Skeletal muscle tissue (tissue), 4 donors: ENCODE results near the gene FBXO9. TPM values are rescaled to one million over a fixed set of nuclear protein-coding genes. Genes with fewer than 3 reads are reported as not detected.

Experiments used
- H3K27ac ChIP-seq: one replicate; pipeline ENCODE4 v1.7.0; 2013; ENCODE audit warnings: mild to moderate bottlenecking, low read depth, low read length, inconsistent platforms
- H3K27me3 ChIP-seq, 3 donors: one replicate each; pipeline ENCODE4 v1.7.0; 2013; ENCODE audit warnings: low read length in 3 of 3; ENCODE audit not compliant: control insufficient read depth in 3 of 3, insufficient read depth in 3 of 3
- H3K36me3 ChIP-seq, 3 donors: one replicate each; pipeline ENCODE4 v1.7.0; 2013; ENCODE audit warnings: low read length in 3 of 3; ENCODE audit not compliant: control insufficient read depth in 3 of 3, insufficient read depth in 3 of 3
- H3K4me1 ChIP-seq, 3 donors: one replicate each; pipeline ENCODE4 v1.7.0; 2013; ENCODE audit warnings: low read length in 3 of 3, mild to moderate bottlenecking in 3 of 3; ENCODE audit not compliant: control insufficient read depth in 3 of 3, insufficient read depth in 3 of 3
- H3K4me3 ChIP-seq, 3 donors: one replicate each; pipeline ENCODE4 v1.7.0; 2013; ENCODE audit warnings: low read length in 3 of 3
- H3K9ac ChIP-seq, 3 donors: one replicate each; pipeline ENCODE4 v1.7.0; 2013; ENCODE audit warnings: low read length in 3 of 3, mild to moderate bottlenecking in 3 of 3, moderate library complexity in 2 of 3, low read depth in 1 of 3
- H3K9me3 ChIP-seq, 3 donors: one replicate each; pipeline ENCODE4 v1.7.0; 2013; ENCODE audit warnings: low read length in 3 of 3; ENCODE audit not compliant: control insufficient read depth in 3 of 3
- total RNA-seq: library from RNA; depleted of rRNA; stranded (reverse); fragments of >200 nt; gene quantifications from one replicate; pipeline ENCODE4 v1.2.3, GENCODE V29; 2014
- donor health status: Osteomylitis.

Gene FBXO9
- total RNA-seq, 1 donor from 2014 or later, result 30.8 TPM

GRCh38 chr6:53029761-53030160, 35.4 kb upstream of the FBXO9 start:
- Histone ChIP-seq H3K27ac (no peak overlapping the region), H3K9ac (no peak overlapping the region), H3K36me3 (peaks cover 11 to 47% (median 40%) of the 10 kb centered on the region in 3 donors), H3K4me3 (no peak overlapping the region), H3K4me1 (peaks cover 13 to 20% (median 19%) of the 10 kb centered on the region in 3 donors), H3K9me3 (no peaks in the 10 kb centered on the region), H3K27me3 (no peaks in the 10 kb centered on the region)

DNA sequence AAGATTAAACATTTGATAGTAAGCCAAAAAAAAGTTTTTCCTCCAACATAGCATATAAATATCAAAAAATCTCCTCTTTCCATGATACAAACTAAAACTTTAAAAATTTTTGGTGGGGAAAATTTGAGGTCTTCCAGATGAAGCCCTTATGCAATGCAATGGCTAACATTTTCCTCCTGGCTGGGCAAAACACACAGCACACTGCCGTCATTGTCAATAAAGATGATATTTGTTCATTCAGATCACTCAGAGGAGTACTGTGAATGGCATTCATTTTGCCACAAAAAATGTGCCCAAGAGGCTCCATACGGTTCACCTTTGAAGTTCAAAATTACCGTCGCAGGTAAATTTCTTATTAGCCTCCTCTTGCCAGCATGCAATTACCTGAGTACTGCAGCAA, 33.9 kb upstream of the FBXO9 start:
- H3K9ac ChIP-seq, result no peak overlapping the region
- H3K9me3 ChIP-seq, result no peaks in the 10 kb centered on the region
- peaks cover 13 to 24% (median 20%) of the 10 kb centered on the region in 3 donors for H3K4me1 ChIP-seq
- H3K27ac ChIP-seq, result no peak overlapping the region
- H3K27me3 ChIP-seq, result no peaks in the 10 kb centered on the region
- H3K4me3 ChIP-seq, result no peak overlapping the region
- H3K36me3 ChIP-seq, result peaks cover 17 to 49% (median 46%) of the 10 kb centered on the region in 3 donors

- Histone ChIP-seq H3K4me3 (no peak overlapping the region), H3K4me1 (peaks cover 13 to 24% (median 20%) of the 10 kb centered on the region in 3 donors), H3K9ac (no peak overlapping the region), H3K36me3 (peaks cover 16 to 47% (median 45%) of the 10 kb centered on the region in 3 donors), H3K27ac (peak overlapping the region; percentile 21), H3K27me3 (no peaks in the 10 kb centered on the region), H3K9me3 (no peaks in the 10 kb centered on the region)
Measured at GRCh38 chr6:53032849-53033248, 32.4 kb upstream of the FBXO9 start.

- H3K9ac ChIP-seq, result no peak overlapping the region
- H3K27me3 ChIP-seq, result no peaks in the 10 kb centered on the region
- peak overlapping the region; percentile 21 for H3K27ac ChIP-seq
- peaks cover 13 to 24% (median 20%) of the 10 kb centered on the region in 3 donors for H3K4me1 ChIP-seq
- H3K36me3 ChIP-seq, result peaks cover 17 to 42% (median 40%) of the 10 kb centered on the region in 3 donors
- H3K4me3 ChIP-seq, result no peak overlapping the region
- H3K9me3 ChIP-seq, result no peaks in the 10 kb centered on the region
Measured at GRCh38 chr6:53033764-53034163, 31.4 kb upstream of the FBXO9 start.

DNA sequence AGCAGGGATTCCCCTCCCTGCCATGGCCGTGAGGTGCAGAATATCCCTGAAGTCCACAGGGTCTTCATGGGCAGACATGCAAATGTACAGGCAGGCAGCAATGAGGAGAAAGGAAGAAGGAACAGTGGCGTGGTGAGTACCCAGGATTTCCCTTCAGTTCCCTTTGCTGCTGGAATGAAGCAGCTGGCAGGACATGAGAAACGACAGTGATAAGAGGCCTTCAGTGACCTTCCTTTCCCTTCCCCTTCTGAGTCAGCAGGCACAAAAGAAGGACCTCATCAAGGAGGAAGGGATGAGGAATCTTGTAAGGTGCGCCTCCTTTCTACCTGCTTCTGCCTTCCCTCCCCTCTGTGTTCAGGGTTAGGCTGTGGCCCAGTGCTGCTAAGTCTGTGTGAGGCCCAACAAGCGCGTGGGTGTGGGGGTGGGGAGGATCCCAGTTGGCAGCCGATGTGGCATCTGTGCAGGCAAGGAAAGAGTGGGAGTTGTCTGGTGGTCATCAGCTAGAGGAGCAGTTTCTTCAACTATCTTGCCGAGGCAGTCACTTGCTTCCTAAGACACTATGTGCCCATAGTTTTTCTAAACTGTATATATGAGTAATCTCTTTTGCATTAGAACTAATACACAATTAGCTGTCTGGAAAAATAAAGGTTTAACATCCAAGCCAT, 29.5 kb upstream of the FBXO9 start:
- Histone ChIP-seq H3K9me3 (no peaks in the 10 kb centered on the region), H3K9ac (no peak overlapping the region), H3K36me3 (peaks cover 28 to 47% (median 33%) of the 10 kb centered on the region in 3 donors), H3K27ac (no peak overlapping the region), H3K4me1 (peaks cover 13 to 24% (median 20%) of the 10 kb centered on the region in 3 donors), H3K4me3 (no peak overlapping the region), H3K27me3 (no peaks in the 10 kb centered on the region)

DNA sequence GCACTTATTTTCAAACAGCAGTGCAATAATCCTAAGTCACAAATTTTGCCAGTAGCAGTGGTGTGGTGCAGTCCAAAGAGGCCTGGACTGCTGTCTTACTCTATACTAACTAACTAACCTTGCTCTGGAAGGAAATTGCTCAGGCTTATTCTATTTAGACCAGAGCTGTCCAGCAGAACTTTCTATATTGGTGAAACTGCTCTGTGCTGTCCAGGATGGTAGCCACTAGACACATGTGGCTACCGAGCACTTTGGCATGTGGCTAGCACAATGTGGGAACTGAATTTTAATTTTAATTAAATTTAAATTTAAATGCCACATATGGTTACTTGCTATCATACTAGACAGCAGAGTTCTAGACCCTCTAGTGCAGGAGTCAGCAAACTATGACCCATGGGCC, 27.1 kb upstream of the FBXO9 start:
- peaks cover 35 to 47% (median 35%) of the 10 kb centered on the region in 3 donors for H3K36me3 ChIP-seq

DNA sequence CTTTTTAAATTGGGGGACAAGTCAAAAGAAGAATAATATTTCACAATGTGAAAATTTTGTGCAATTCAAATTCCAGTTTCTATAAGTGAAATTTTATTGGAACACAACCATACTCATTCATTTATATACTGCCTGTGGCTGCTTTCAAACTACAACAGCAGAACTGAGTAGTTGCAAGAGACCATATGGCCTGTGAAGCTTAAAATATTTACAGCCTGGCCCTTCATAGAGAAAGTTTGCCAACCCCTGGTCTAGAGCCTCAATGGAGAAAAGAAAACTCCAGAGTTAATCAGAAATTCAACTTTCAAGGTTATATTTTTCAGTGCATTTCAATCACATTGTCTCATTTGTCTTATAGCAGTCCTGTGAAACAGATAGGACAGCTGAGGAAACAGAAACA, 26.6 kb upstream of the FBXO9 start:
- H3K4me1 ChIP-seq, result peaks cover 19 to 34% (median 27%) of the 10 kb centered on the region in 3 donors

More for the DNA sequence above, 27.1 kb upstream of the FBXO9 start:
- Histone ChIP-seq H3K27ac (no peak overlapping the region), H3K4me3 (no peak overlapping the region), H3K9me3 (no peaks in the 10 kb centered on the region), H3K4me1 (peaks cover 19 to 35% (median 27%) of the 10 kb centered on the region in 3 donors), H3K9ac (no peak overlapping the region), H3K27me3 (no peaks in the 10 kb centered on the region)

DNA sequence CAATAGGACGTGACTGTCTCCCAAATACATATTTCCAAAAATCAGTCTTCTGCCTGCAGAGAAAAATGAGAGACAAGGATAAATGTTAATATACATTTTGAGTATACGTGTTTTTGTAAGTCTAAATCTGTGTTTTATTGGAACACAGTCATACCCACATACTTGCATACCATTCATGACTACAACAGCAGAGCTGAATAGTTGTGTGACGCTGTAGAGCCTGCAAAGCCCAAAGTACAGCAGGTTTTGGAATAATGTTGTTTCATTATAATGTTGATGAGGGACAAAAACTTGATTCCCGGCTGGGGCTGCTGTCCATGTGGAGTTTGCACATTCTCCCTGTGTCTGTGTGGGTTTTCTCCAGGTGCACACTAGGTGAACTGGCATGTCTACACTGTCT, 23.8 kb upstream of the FBXO9 start:
- H3K27me3 ChIP-seq, result no peaks in the 10 kb centered on the region
- H3K36me3 ChIP-seq, result peaks cover 20 to 35% (median 27%) of the 10 kb centered on the region in 3 donors
- H3K4me1 ChIP-seq, result peaks cover 20 to 24% (median 21%) of the 10 kb centered on the region in 3 donors
- H3K4me3 ChIP-seq, result no peak overlapping the region
- no peak overlapping the region for H3K9ac ChIP-seq
- no peak overlapping the region for H3K27ac ChIP-seq
- H3K9me3 ChIP-seq, result no peaks in the 10 kb centered on the region

More for the DNA sequence above, 26.6 kb upstream of the FBXO9 start:
- Histone ChIP-seq H3K27ac (no peak overlapping the region), H3K36me3 (peaks cover 35 to 47% (median 35%) of the 10 kb centered on the region in 3 donors), H3K27me3 (no peaks in the 10 kb centered on the region), H3K9me3 (no peaks in the 10 kb centered on the region), H3K4me3 (no peak overlapping the region), H3K9ac (no peak overlapping the region)

DNA sequence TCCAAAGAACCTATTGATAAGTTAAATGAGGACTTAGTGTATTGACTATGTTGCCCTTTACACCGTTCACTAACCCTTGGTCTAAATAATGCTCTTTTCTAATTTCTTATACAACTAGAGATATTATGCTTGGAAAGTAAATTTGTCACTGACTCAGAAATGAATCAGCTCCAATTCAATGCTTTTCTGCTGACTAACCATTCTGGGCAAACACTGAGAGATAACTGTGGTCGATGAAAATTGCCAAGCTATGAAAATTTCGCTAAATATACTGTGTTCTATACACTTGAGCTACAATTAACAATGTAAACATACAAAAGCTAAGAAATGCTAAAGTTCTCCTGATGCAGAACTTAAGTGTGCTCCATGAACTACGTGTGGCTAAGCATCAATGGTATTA, 23.1 kb upstream of the FBXO9 start:
- Histone ChIP-seq H3K27ac (peak overlapping the region; percentile 57), H3K4me1 (peaks cover 20 to 24% (median 21%) of the 10 kb centered on the region in 3 donors), H3K9ac (no peak overlapping the region), H3K4me3 (no peak overlapping the region), H3K36me3 (peaks cover 20 to 31% (median 27%) of the 10 kb centered on the region in 3 donors), H3K9me3 (no peaks in the 10 kb centered on the region), H3K27me3 (no peaks in the 10 kb centered on the region)

GRCh38 chr6:53043581-53043980, 21.6 kb upstream of the FBXO9 start:
- no peaks in the 10 kb centered on the region for H3K27me3 ChIP-seq
- H3K36me3 ChIP-seq, result peaks cover 20 to 26% (median 25%) of the 10 kb centered on the region in 3 donors
- no peak overlapping the region for H3K4me3 ChIP-seq
- H3K27ac ChIP-seq, result peak overlapping the region; percentile 5
- no peak overlapping the region for H3K9ac ChIP-seq
- H3K4me1 ChIP-seq, result peaks cover 20 to 24% (median 21%) of the 10 kb centered on the region in 3 donors
- no peaks in the 10 kb centered on the region for H3K9me3 ChIP-seq
